ENCODE results near the gene ADAM22. TPM values are rescaled to one million over a fixed set of nuclear protein-coding genes. Genes with fewer than 3 reads are reported as not detected.
A peak's percentile ranks its signal among the peaks of the same experiment; 100 is the strongest.

Gene ADAM22
- total and polyA plus RNA-seq, 9 donors = 1.0 to 18.0 (median 5.5) TPM

- Histone ChIP-seq H3K27ac (peak within 1 kb of the TSS; percentile 58 to 59), H3K4me1 (ENCODE audit: insufficient read depth) (peaks cover 5% of the 10 kb centered on the region), H3K27me3 (no peaks in the 10 kb centered on the region), H3K4me3 (peak within 1 kb of the TSS; percentile 83), H3K9me3 (no peaks in the 10 kb centered on the region), H3K36me3 (no peaks in the 10 kb centered on the region)
- no peak for TF ChIP-seq EP300 (IDR thresholded peaks at IDR 0.05)
- peak; percentile 63 for TF ChIP-seq POLR2A (IDR thresholded peaks at IDR 0.05)
- peak; percentile 86 to 88 (median 87) for TF ChIP-seq CTCF (IDR thresholded peaks at IDR 0.05)
- intact Hi-C loops (cut with DNase I) = no loop called here
- DNase-seq = peak; percentile 74 to 89 (median 84)
- WGBS, 3 donors = 0 to 1% (median 1%) methylated on average over 52 to 75 of the region's 75 CpGs
Observed at GRCh38 chr7:88219781-88220747, 286.0 kb downstream of the ADAM22 start, which contains the start of gene SRI. SRI (minus strand) TSS chr7:88220038; CDS start chr7:88220026, 12 bp downstream.

GRCh38 chr7:88223265-88223664 lies 289.2 kb downstream of the ADAM22 start:
- no peak for TF ChIP-seq CTCF (IDR thresholded peaks at IDR 0.05)
- TF ChIP-seq POLR2A (IDR thresholded peaks at IDR 0.05) = no peak
- no peak for TF ChIP-seq EP300 (IDR thresholded peaks at IDR 0.05)
- Histone ChIP-seq H3K36me3 (no peaks in the 10 kb centered on the region), H3K4me1 (ENCODE audit: insufficient read depth) (peaks cover 3% of the 10 kb centered on the region), H3K27me3 (no peaks in the 10 kb centered on the region), H3K4me3 (no peak overlapping the region), H3K9me3 (no peaks in the 10 kb centered on the region), H3K27ac (no peak overlapping the region)
- WGBS, 3 donors = 95 to 100% (median 97%) methylated on average over 2 of the region's 2 CpGs
- no peak for DNase-seq
- intact Hi-C loops (cut with DNase I) = no loop called here

- Histone ChIP-seq H3K4me1 (ENCODE audit: insufficient read depth) (no peaks in the 10 kb centered on the region), H3K27ac (no peak overlapping the region), H3K27me3 (no peaks in the 10 kb centered on the region), H3K9me3 (peaks cover 0 to 3% of the 10 kb centered on the region in 2 donors), H3K4me3 (no peak overlapping the region), H3K36me3 (no peaks in the 10 kb centered on the region)
- no peak for DNase-seq
- intact Hi-C loops (cut with DNase I) = no loop called here
- WGBS, 3 donors = 60 to 67% (median 66%) methylated on average over 2 of the region's 2 CpGs
- no peak for TF ChIP-seq EP300 (IDR thresholded peaks at IDR 0.05)
- TF ChIP-seq POLR2A (IDR thresholded peaks at IDR 0.05) = no peak
- no peak for TF ChIP-seq CTCF (IDR thresholded peaks at IDR 0.05)
Observed at GRCh38 chr7:88224601-88225275, 290.7 kb downstream of the ADAM22 start.

- Histone ChIP-seq H3K27me3 (no peaks in the 10 kb centered on the region), H3K4me3 (no peak overlapping the region), H3K27ac (no peak overlapping the region), H3K9me3 (peaks cover 0 to 3% of the 10 kb centered on the region in 2 donors), H3K36me3 (no peaks in the 10 kb centered on the region), H3K4me1 (ENCODE audit: insufficient read depth) (no peaks in the 10 kb centered on the region)
- TF ChIP-seq POLR2A (IDR thresholded peaks at IDR 0.05) = no peak
- TF ChIP-seq CTCF (IDR thresholded peaks at IDR 0.05) = no peak
- TF ChIP-seq EP300 (IDR thresholded peaks at IDR 0.05) = no peak
- DNase-seq = no peak
- WGBS, 3 donors = 85 to 94% (median 90%) methylated on average over 4 of the region's 4 CpGs
- intact Hi-C loops (cut with DNase I) = no loop called here
Observed at GRCh38 chr7:88226201-88226600, 292.1 kb downstream of the ADAM22 start.

Data from ovary (tissue), 9 donors.